NB4 (cell line): ENCODE data around the gene LPAR5.

Source experiments
- DNase-seq: peaks from one replicate; pipeline ENCODE4 v3.0.0; 2010; ENCODE audit warnings: low read depth
- H3K4me3 ChIP-seq: one replicate; pipeline ENCODE4 v1.5.1; 2011; ENCODE audit warnings: mild to moderate bottlenecking, low read depth, low read length, moderate library complexity
- CTCF ChIP-seq: IDR thresholded peaks from one replicate; pipeline ENCODE4 v1.5.1; 2012; ENCODE audit warnings: low read depth, low read length
- MAX ChIP-seq: IDR thresholded peaks from 2 replicates; pipeline ENCODE4 v1.6.1; 2011; ENCODE audit warnings: low read depth, low read length
- MYC ChIP-seq: IDR thresholded peaks from 2 replicates; pipeline ENCODE4 v1.6.1; 2011; ENCODE audit warnings: low read depth, low read length
- POLR2A ChIP-seq: IDR thresholded peaks from 2 replicates; pipeline ENCODE4 v1.6.1; 2011; ENCODE audit warnings: mild to moderate bottlenecking; ENCODE audit not compliant: insufficient read length; ENCODE audit errors: extremely low read depth

The LPAR5 gene

GRCh38 chr12:6570264-6570887 is 65.4 kb downstream of the LPAR5 start:
- no peak for TF ChIP-seq MYC
- TF ChIP-seq MAX, result no peak
- TF ChIP-seq CTCF, result peak; percentile 74
- TF ChIP-seq POLR2A, result no peak
- peak; percentile 78 for DNase-seq

GRCh38 chr12:6569786-6570185 is 66.0 kb downstream of the LPAR5 start:
- H3K4me3 ChIP-seq, result no peak overlapping the region
- TF ChIP-seq MAX (no peak), POLR2A (no peak), CTCF (no peak), MYC (no peak)
- no peak for DNase-seq

More at GRCh38 chr12:6570264-6570887, 65.4 kb downstream of the LPAR5 start:
- H3K4me3 ChIP-seq, result no peak overlapping the region

- no peak for DNase-seq
- TF ChIP-seq POLR2A (no peak), MAX (no peak)
- H3K4me3 ChIP-seq, result no peak overlapping the region
Observed at GRCh38 chr12:6569312-6569711, 66.4 kb downstream of the LPAR5 start.
